KOPT-K1 (cell line): ENCODE results near the gene STX2.

Experiments used
- H3K27ac ChIP-seq: fragments of 200-600 bp; sonication (generic); 2 replicates; pipeline ENCODE4 v1.5.1; 2016; ENCODE audit warnings: antibody characterized with exemption, mild to moderate bottlenecking, low read depth, low read length; ENCODE audit not compliant: poor library complexity, severe bottlenecking
- H3K36me3 ChIP-seq: fragments of 200-600 bp; sonication (generic); 2 replicates; pipeline ENCODE4 v1.5.1; 2017; ENCODE audit warnings: antibody characterized with exemption, mild to moderate bottlenecking, low read length, moderate library complexity; ENCODE audit not compliant: insufficient read depth
- H3K9me3 ChIP-seq: fragments of 200-600 bp; sonication (generic); 2 replicates; pipeline ENCODE4 v1.5.1; 2017; ENCODE audit warnings: antibody characterized with exemption, low read length, mild to moderate bottlenecking; ENCODE audit not compliant: insufficient read depth, poor library complexity, severe bottlenecking

The STX2 gene

DNA sequence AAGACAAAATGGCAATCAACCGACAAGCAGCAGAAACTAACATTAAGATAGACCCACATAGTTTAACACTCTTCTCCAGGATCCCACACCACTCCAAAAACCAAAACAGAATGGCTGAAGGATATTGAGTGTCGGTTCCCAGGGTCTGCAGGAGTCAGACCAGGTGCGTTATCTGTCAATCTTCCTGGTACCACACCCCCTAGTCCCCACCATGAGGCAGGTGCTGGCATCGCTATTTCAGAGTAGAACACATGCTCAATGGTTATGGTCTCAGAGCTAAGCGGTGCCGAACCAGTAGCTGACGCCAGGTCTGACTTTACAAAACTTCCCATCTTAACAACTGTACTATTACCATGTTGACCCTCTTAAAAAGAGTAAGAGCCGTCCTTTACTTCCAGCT lies 10.2 kb downstream of the STX2 start:
- 0 out of 2 replicates have a peak, but pooled peaks cover under 1% of the 10 kb centered on the region for H3K36me3 ChIP-seq
- no peaks in the 10 kb centered on the region for H3K9me3 ChIP-seq
- no peak overlapping the region for H3K27ac ChIP-seq

- H3K9me3 ChIP-seq: no peaks in the 10 kb centered on the region
- H3K36me3 ChIP-seq: peaks cover 15% of the 10 kb centered on the region
- H3K27ac ChIP-seq: no peak overlapping the region
Measured at GRCh38 chr12:130827432-130827831, 11.6 kb downstream of the STX2 start.

GRCh38 chr12:130826151-130826801 lies 12.8 kb downstream of the STX2 start:
- Histone ChIP-seq H3K9me3 (no peaks in the 10 kb centered on the region), H3K27ac (no peak overlapping the region), H3K36me3 (peaks cover 25% of the 10 kb centered on the region)

- Histone ChIP-seq H3K9me3 (no peaks in the 10 kb centered on the region), H3K36me3 (peaks cover 30% of the 10 kb centered on the region), H3K27ac (no peak overlapping the region)
Measured at GRCh38 chr12:130825771-130826150, 13.3 kb downstream of the STX2 start.

- Histone ChIP-seq H3K9me3 (no peaks in the 10 kb centered on the region), H3K36me3 (peaks cover 50% of the 10 kb centered on the region), H3K27ac (no peak overlapping the region)
Measured at GRCh38 chr12:130819681-130820080, 19.4 kb downstream of the STX2 start.

GRCh38 chr12:130818635-130819576 lies 20.1 kb downstream of the STX2 start:
- no peak overlapping the region for H3K27ac ChIP-seq
- no peaks in the 10 kb centered on the region for H3K9me3 ChIP-seq

GRCh38 chr12:130818272-130818634 lies 20.8 kb downstream of the STX2 start:
- Histone ChIP-seq H3K27ac (no peak overlapping the region), H3K9me3 (no peaks in the 10 kb centered on the region), H3K36me3 (peaks cover 48% of the 10 kb centered on the region)

More at GRCh38 chr12:130818635-130819576, 20.1 kb downstream of the STX2 start:
- H3K36me3 ChIP-seq: peaks cover 50% of the 10 kb centered on the region

- peaks cover 46% of the 10 kb centered on the region for H3K36me3 ChIP-seq
- no peak overlapping the region for H3K27ac ChIP-seq
- H3K9me3 ChIP-seq: no peaks in the 10 kb centered on the region
Measured at GRCh38 chr12:130817804-130818203, 21.2 kb downstream of the STX2 start.

DNA sequence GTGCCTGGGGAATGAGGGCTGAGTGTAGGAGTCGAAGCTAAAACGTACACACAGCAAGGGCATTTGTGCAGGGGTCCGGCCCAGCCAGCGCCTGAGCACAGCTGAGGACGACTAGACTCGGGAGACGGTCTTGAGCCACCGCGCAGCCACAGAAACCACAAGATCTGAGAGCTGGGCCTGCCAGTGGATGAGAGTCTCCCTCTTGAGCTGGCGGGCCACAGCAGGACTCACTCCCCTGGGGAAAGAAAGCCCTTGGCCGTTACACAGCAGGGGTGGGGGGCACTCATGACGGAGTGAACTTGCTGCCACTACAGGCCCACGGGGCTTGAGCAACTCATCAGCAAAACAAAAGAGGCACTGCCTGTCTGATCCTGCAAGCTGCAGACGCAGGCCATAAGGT lies 23.0 kb downstream of the STX2 start:
- H3K27ac ChIP-seq: no peak overlapping the region
- no peaks in the 10 kb centered on the region for H3K9me3 ChIP-seq
- H3K36me3 ChIP-seq: peaks cover 42% of the 10 kb centered on the region

DNA sequence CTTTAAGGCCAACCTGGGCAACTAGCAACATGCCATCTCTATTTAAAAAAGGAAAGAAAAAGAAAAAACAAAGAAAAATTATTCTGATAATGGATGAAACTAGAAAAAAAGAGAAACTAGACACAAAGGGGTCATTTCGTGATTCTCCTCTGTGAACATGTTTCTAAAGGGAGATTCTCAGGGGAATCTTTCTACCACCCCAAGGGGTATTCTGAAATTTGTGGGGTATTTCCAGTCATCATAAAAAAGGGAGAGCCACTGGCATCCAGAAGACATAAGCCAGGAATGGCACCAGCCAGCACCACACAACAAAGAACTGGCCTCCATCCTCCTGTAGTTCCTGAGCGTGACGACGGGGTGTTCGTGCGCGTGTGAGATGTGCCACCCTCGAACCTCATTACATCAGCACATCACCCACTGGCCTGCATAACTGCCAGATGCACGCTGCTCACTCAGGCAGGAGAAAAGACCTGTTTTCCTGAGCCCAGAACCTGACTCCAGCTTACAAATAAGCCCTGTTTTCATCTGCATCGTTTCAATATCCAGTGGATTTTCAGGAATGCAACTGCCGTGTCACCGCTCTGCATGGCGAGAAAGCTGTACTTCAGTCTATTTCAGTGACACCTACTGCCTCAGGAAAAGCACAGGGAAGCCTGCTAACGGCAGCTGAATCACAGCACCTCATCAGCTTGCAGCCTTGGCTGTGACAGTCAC lies 23.9 kb downstream of the STX2 start:
- Histone ChIP-seq H3K27ac (no peak overlapping the region), H3K36me3 (peaks cover 41% of the 10 kb centered on the region)

GRCh38 chr12:130813949-130814348 lies 25.1 kb downstream of the STX2 start:
- Histone ChIP-seq H3K27ac (no peak overlapping the region), H3K9me3 (no peaks in the 10 kb centered on the region)

More for the DNA sequence above, 23.9 kb downstream of the STX2 start:
- H3K9me3 ChIP-seq: no peaks in the 10 kb centered on the region

DNA sequence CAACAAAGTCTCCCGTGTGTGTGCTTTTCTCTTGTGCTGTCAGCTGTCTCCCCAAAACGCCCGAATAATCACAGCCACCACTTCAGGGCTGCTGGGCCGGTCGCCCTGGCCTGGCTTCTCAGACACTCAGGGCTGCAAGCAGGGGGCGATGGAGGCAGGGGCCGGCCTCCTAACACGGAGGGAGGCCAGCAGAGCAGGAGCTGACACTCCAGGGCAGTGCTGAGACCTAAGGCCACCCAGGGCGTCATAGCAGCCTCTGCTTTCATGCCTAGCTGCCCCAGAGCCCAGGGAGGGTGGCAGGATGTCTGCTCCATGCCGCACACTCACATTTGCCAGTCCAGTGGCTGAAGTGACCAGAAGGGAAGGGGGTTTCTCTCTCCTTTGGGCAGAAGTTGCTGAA lies 25.6 kb downstream of the STX2 start:
- Histone ChIP-seq H3K27ac (no peak overlapping the region), H3K9me3 (no peaks in the 10 kb centered on the region), H3K36me3 (peaks cover 56% of the 10 kb centered on the region)

More at GRCh38 chr12:130813949-130814348, 25.1 kb downstream of the STX2 start:
- H3K36me3 ChIP-seq: peaks cover 52% of the 10 kb centered on the region

DNA sequence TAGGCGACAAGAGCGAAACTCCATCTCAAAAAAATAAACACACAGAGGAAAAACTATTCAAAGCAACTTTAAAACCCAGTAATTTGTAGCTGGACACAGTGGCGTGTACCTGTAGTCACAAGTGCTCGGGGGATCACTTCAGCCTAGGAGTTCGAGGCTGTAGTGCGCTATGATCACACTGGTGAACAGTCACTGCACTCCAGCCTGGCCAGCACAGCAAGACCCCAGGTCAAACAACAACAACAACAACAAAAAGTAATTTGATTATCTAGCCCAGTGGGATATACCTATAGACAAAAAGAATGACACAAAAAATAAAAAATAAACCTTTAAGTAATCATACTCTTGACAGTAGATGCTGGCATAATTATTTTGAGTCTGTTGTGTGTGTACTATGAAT lies 29.3 kb downstream of the STX2 start:
- Histone ChIP-seq H3K36me3 (peaks cover 77% of the 10 kb centered on the region), H3K27ac (no peak overlapping the region), H3K9me3 (peaks cover 19% of the 10 kb centered on the region)

GRCh38 chr12:130807309-130807708 lies 31.7 kb downstream of the STX2 start:
- peaks cover 89% of the 10 kb centered on the region for H3K36me3 ChIP-seq
- peaks cover 19% of the 10 kb centered on the region for H3K9me3 ChIP-seq
- H3K27ac ChIP-seq: no peak overlapping the region

- Histone ChIP-seq H3K36me3 (peaks cover 88% of the 10 kb centered on the region), H3K9me3 (peaks cover 19% of the 10 kb centered on the region), H3K27ac (no peak overlapping the region)
Measured at GRCh38 chr12:130806574-130806973, 32.5 kb downstream of the STX2 start.
